ENCODE results near the gene HOXA6.

DNA sequence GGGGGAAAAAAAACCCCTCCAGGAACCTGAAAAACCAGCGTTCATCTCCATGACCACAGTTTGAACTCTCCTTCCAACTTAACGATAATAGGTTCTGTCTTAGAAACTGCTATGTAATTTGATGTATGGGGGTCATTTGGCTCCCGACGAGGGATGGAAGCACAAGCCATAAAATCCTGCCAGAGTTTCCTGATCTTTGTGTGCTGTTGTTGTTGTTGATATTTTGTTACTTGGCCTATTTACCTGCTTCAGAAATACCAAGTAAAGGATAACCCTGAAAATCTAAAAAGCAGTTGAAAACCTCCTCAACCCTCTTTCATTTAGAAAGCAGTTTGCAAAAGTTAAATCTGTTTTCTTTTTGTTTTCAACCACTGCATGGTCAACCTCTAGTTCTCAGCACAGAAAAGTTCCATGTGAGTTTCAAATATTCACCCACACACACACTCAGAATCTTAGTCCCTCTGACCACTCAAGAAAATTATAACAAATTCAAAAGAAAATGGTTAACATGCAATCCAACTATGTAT lies 35.8 kb downstream of the HOXA6 start:
- TF ChIP-seq EP300 (IDR thresholded peaks at IDR 0.05) = no peak
- no peak for TF ChIP-seq POLR2A (IDR thresholded peaks at IDR 0.05; ENCODE audit: low read depth)
- TF ChIP-seq, protein P1, sequence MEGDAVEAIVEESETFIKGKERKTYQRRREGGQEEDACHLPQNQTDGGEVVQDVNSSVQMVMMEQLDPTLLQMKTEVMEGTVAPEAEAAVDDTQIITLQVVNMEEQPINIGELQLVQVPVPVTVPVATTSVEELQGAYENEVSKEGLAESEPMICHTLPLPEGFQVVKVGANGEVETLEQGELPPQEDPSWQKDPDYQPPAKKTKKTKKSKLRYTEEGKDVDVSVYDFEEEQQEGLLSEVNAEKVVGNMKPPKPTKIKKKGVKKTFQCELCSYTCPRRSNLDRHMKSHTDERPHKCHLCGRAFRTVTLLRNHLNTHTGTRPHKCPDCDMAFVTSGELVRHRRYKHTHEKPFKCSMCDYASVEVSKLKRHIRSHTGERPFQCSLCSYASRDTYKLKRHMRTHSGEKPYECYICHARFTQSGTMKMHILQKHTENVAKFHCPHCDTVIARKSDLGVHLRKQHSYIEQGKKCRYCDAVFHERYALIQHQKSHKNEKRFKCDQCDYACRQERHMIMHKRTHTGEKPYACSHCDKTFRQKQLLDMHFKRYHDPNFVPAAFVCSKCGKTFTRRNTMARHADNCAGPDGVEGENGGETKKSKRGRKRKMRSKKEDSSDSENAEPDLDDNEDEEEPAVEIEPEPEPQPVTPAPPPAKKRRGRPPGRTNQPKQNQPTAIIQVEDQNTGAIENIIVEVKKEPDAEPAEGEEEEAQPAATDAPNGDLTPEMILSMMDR (IDR thresholded peaks at IDR 0.05) = no peak
- TF ChIP-seq POLR2AphosphoS5 (IDR thresholded peaks at IDR 0.05) = no peak

Data from esophagus muscularis mucosa (tissue), 4 donors.